Measurements from ENCODE around the gene SAMD9L.
"Not testable (repeated sequence)": the region's sequence is repeated elsewhere in the genome, so short reads cannot be mapped to it uniquely, and the experiment has no call there.

Gene SAMD9L

DNA sequence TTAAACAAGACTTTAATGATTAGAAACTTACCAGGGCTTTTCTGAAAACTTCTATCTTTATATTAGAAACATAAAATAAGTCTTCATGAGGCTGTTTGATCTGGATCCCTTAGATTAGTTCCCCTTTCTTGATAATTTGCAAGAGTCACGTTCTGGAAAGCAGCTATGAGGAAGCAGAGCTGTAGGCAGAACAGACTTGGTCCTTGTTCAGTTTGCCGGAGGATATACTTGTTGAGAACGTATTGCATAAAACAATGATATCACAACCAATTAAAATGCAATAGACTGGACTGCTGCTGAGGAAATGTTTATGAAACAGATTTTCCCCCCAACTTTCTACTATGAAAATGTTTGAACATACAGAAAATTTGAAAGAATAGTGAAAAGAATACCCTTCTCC lies 2.8 kb downstream of the SAMD9L start:
- no peak for DNase-seq

DNA sequence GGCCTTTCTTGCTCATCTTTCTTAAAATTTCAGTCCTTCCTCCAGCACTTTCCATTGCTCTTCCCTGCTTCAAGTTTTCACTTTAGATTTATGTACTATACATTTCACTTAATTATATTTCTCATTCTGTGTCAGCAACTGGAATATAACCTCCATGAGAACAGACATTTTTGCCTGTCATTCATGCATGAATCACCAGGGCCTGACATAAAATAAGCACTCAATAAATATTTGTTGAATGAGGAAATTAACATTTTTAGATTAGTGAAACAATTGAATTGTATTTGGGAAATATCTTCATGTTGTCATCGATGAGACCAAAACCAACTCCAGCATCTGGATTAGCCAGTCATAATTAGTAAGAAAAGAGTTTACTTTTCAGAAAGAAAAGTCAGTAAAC lies 6.1 kb downstream of the SAMD9L start:
- DNase-seq: peak; percentile 23

DNA sequence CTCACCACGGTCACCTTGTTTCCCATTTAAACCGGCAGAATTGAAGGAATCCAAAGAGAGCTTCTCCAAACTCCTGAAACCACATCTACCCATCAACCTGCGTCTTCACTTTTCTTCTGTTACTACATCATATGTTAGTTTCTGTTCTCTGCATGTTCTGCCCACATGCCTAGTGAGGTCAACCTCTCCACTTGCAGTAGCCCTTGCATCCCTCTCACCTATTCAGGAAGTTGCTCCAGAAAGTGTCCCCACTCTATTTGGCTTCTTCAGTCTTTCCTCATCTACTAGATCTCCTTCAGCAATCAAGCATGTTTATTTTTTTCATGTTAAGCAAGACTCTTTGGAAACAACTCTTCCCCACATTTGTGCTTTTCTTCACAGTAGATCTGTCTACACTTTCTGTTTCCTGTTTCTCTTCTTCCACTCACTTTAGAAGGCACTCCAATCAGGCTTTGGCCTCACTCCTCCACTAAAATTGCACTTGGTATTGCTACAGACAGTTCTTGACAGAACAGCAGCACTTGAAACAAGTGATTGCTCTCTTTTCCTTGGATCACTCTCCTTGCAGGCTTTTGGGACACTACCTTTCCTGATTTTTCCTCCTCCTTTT lies 7.5 kb downstream of the SAMD9L start:
- DNase-seq: no peak

DNA sequence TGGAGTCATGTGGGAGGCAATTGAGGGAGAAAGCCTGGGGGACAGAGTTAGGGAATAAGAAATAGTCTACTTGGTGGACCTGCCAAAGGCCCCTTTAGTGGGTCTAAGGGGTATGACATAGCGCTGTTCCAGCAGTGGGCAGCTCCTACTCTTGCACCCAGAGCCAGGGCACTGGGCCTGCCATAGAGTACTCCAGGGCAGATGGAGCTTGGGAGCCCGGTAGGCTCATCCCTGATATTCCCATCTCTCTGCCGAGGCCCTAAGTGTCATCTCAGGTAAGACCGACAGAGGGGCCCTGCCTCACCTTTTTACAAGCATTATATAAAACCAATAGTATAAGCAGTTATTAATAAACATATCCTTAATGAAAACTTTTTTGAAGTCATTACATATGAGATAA lies 9.6 kb downstream of the SAMD9L start:
- DNase-seq: no peak

DNA sequence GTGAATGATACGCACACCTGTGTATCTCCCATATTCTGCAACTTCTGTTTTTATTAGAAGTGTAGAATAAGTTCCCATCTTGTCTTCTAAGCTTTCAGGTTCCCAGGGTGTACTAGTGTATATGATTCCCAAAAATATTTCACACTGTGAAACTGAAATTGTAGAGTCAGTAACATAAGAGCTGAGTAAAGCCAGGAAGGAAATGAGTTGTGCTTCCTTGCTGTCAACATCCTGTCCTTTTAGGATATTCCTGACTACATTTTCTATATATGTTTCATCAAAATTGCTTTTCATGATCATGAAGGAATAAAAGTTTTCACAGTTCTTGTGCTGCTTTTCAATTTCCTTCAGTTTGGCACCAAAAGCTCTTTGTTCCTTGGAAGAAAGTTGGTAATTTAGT lies 15.2 kb downstream of the SAMD9L start:
- DNase-seq: no peak

DNA sequence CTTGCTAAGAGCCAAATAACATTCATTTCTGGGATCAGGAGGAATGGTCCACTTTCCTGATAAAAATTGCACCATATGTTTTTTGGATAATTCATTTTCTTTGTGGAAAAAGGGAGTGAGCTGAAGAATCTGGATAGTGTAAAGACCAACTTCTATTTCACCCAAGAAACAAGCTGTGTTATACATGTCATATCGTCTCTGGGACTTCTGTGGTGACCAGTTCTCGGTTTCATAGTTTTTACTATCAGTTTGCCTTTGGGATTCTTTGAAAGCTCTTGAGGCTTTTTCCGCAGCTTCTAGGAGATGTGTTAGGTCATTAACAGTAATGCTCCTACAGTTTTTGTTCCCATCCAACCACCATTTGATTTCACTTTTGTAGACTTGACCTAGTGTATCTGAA lies 16.0 kb downstream of the SAMD9L start:
- DNase-seq: no peak

DNA sequence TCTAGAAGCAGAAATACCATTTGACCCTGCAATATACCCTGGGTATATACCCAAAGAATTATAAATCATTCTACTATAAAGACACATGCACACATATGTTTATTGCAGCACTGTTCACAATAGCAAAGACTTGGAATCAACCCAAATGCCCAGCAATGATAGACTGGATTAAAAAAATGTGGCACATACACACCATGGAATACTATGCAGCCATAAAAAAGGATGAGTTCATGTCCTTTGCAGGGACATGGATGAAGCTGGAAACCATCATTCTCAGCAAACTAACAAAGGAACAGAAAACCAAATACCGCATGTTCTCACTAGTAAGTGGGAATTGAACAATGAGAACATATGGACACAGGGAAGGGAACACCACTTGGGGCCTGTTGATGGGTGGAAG lies 21.2 kb downstream of the SAMD9L start:
- DNase-seq: not testable (repeated sequence)

DNA sequence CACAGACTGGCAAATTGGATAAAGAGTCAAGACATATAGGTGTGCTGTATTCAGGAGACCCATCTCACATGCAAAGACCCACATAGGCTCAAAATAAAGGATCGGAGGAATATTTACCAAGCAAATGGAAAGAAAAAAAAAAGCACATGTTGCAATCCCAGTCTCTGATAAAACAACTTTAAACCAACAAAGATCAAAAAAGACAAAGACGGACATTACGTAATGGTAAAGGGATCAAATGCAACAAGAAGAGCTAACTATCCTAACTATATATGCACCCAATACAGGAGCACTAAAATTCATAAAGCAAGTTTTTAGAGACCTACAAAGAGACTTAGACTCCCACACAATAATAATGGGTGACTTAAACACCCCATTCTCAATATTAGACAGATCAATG lies 24.7 kb downstream of the SAMD9L start:
- not testable (repeated sequence) for DNase-seq

DNA sequence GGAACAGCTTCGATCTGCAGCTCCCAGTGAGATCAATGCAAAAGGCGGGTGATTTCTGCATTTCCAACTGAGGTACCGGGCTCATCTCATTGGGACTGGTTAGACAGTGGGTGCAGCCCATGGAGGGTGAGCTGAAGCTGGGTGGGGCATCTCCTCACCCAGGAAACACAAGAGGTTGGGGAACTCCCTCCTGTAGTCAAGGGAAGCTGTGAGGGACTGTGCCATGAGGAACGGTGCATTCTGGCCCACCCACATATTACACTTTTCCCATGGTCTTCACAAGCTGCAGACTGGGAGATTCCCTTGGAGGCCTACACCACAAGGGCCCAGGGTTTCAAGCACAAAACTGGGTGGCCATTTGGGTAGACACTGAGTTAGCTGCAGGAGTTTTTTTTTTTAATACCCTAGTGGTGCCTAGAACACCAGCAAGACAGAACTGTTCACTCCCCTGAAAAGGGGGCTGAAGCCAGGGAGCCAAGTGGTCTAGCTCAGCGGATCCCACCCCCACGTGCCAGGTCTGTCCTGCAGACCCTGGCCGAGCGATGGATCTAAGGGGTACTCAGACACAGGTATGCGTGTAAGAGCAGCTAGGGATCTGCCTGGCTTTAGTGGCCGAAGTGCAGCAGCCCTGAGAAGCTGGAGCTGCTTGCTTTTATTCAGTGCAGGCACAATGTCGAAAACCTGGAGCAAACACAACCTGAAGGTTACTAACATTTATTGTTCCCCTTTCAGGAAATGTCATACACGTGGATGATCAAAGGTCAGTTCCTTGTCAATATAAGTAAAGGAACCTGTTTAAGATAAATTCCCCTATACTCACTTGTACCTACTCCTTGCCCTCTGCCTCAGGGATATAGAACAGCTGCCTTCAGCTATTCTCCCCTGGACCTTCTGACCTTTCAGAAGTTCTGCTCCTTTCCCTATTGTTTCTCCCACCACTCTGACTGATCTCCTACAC lies 27.3 kb downstream of the SAMD9L start:
- no peak for DNase-seq

DNA sequence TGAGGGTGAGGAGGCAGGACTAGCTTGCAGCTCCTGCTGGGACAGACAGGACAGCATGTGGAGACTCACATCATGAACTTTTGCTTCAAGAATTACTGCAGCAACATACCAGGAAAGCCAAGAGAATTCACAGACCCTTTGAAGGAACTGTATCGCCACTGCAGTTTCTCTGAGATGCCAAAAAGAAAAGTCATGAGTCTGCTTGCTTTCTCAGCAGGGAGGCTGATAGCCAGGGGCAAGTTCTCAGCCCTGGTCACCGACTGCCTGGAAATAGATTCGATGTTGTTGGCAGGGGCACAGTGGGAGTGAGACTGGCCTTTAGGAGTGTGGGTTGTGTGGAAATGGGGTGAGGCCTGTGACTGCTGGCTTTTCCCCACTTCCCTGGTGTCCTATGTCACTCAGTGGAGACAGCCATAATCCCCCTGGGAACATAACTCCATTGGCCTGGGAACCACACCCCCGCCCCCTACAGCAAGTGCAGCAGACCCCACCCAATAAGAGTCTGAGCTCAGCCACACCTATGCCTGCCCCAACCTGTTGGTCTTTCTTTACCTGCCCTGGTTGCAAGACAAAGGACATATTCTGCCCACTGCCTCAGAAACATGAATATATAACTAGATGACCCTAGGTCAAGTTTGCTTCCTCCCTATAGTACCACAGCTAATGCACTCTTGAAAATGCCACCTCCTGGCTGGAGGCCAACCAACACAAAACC lies 28.8 kb downstream of the SAMD9L start:
- DNase-seq: no peak

DNA sequence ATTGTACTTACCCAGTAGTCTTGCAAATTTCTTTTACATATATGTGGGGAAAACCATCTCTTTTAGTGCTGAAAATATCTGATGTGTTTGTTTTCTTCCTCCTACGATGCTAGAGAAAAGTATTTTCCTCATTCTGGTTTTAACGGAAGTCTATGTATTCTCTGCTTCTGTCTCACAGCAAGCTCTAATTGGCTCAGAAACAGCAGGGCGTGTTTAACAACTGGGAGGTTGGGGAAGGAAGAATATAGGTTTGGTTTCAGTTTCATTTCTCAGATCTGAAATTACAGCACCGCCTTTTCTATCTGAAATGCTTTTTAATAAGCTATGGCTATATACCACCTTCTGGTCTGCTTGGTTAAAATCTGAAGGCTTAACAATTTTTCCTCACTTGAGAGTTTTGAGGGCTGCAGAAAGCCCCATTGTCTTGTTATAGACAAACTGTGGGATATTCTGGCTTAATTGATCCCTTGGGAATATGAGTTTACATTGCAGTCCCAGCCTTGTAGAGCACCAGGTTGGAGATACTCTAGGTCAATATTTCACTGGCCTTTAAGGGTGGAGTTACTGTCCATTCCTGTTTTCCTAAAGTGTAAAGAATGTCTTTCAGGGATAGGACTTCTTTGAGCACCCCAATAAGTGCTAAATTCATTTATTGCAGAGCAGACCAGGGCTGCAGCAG lies 30.2 kb downstream of the SAMD9L start, which contains the start of gene SAMD9:
Gene SAMD9 (minus strand): TSS at position 128 of the 679 bp plus-strand sequence. CDS start 11,882 bp downstream, outside the sequence.
- DNase-seq: peak; percentile 84

DNA sequence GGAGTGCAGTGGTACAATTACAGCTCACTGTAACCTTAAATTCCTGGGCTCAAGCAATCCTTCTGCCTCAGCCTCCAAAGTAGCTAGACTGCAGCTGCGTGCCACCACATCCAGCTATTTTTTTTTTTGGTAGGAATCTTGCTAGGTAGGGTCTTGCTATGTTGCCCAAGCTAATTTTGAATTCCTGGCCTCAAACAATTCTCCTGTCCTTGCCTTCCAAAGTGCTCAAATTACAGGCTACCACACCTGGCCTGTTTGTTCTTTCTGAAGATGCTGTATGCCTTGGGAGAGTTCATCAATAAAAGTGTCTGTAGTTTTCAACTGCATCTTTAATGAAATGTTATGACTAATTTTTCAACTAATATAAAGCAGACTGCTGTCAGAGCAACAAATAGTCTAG lies 30.9 kb downstream of the SAMD9L start:
- DNase-seq: no peak

DNA sequence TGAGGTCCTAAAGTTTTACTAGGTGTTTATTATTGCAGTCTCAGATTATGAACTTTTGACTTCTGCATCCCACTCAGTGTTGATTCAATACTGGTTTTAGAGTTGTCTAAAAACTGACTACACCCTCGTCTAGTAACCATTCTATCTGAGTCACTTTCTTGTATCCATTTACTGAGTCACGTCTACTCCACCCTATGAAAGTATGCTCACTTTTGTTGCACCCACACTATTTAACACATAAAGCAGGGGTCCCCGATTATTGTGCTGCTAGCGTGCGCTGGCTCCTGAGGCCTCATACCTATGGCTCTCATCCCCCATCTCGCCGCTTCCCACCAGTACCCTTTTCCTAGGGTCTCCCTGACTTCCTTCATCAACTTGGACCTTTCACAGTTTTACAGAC lies 32.4 kb downstream of the SAMD9L start:
- DNase-seq: peak; percentile 58

DNA sequence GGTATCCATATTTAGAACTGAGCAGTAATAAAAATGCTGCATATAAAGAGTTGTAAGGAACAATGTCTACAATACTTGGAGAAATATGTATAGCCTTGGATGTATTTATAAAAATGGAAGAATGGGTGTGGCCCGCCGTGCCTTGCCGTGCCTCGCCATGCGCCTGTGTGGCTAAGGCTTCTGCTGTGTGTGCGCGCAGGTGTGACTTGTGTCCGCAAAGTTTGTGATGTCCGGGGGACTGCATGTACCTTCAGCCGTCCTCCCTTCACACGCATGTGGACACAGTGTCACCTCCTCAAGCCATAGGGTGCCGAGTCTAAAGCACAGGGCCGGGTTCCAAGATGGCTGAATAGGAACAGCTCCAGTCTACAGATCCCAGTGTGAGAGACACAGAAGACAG lies 40.2 kb downstream of the SAMD9L start:
- no peak for DNase-seq

DNA sequence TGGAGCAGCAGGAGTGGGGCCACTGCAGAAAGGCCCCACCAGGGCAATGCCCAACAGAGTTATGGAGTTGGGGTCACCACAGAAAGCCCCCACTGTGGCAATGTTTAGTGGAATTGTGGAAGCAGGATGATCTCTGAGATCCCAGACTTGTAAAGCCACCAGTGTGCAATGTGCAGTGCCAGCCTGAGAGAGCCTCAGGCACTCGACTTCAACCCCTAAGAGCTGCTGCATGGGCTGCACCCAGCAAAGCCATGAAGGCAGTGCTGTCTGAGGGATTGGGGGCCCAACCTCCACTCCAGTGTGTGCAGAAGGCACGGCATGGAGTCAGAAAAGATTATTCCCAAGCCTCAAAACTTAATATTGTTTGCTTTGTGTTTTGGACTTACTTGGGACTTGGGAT lies 50.8 kb downstream of the SAMD9L start:
- DNase-seq: no peak

DNA sequence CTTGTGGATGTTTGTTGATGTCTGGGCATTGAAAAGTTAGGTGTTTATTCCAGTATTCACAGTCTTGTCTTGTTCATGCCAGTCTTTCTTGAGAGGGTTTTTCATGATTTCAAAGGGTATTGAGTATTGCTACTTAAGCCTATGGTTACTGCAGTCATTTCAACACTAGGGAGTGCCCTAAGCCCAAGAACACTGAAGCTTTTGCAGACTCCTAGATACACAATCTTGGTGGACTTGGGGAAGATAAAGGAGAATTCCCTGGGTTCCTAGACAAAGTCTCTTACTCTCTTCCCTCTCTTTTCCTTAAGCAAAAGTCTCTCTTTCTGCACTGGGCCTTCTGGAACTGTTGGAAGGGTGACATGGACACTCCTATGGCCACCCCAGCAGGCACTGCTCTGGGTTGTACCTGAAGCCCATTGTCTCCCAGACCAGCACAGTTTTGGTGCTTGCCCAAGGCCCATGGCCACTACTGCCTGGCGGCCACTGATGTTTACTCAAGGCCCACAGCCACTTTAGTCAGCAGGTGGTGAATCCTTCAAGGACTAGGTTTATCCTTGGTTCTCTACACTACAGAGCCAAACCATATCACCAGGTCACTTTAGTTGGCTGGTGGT lies 55.3 kb downstream of the SAMD9L start:
- DNase-seq: peak; percentile 29

Data from fibroblast of skin of right quadriceps (primary cell).